KMS-11 (cell line): ENCODE data around the gene TRAK1.

Experiments
- H2AFZ ChIP-seq: fragments of 200-600 bp; sonication (generic); 2 replicates; pipeline ENCODE4 v1.6.1; 2016; ENCODE audit warnings: antibody characterized with exemption, mixed run types, low read depth
- H3K27ac ChIP-seq: fragments of 200-600 bp; sonication (generic); 2 replicates; pipeline ENCODE4 v1.6.1; 2016; ENCODE audit warnings: mild to moderate bottlenecking, mixed run types
- H3K27me3 ChIP-seq: fragments of 200-600 bp; sonication (generic); 2 replicates; pipeline ENCODE4 v1.6.1; 2017; ENCODE audit warnings: mild to moderate bottlenecking, low read depth, mixed run types, moderate library complexity; ENCODE audit not compliant: insufficient read depth
- H3K36me3 ChIP-seq: fragments of 200-600 bp; sonication (generic); 2 replicates; pipeline ENCODE4 v1.6.1; 2017; ENCODE audit warnings: mild to moderate bottlenecking, mixed run types; ENCODE audit not compliant: insufficient read depth
- H3K4me1 ChIP-seq: fragments of 200-600 bp; sonication (generic); 2 replicates; pipeline ENCODE4 v1.6.1; 2016; ENCODE audit warnings: mild to moderate bottlenecking, low read depth, mixed run types; ENCODE audit not compliant: poor library complexity, severe bottlenecking
- H3K4me2 ChIP-seq: fragments of 200-600 bp; sonication (generic); 2 replicates; pipeline ENCODE4 v1.7.0; 2016; ENCODE audit warnings: mild to moderate bottlenecking, mixed run types
- H3K4me3 ChIP-seq: fragments of 200-600 bp; sonication (generic); IDR thresholded peaks from 2 replicates; pipeline ENCODE4 v1.6.1; 2017; ENCODE audit warnings: low read depth, low read length, mixed read lengths; ENCODE audit not compliant: insufficient read depth
- H3K79me2 ChIP-seq: fragments of 200-600 bp; sonication (generic); 2 replicates; pipeline ENCODE4 v1.6.1; 2016; ENCODE audit warnings: low read depth, mixed run types; ENCODE audit not compliant: insufficient read depth
- H3K9ac ChIP-seq: fragments of 200-600 bp; sonication (generic); 2 replicates; pipeline ENCODE4 v1.6.1; 2016; ENCODE audit warnings: mild to moderate bottlenecking, mixed run types
- H4K20me1 ChIP-seq: fragments of 200-600 bp; sonication (generic); 2 replicates; pipeline ENCODE4 v1.6.1; 2016; ENCODE audit warnings: mild to moderate bottlenecking, mixed run types; ENCODE audit not compliant: insufficient read depth
- CTCF ChIP-seq: fragments of 200-600 bp; sonication (generic); conservative IDR thresholded peaks from 2 replicates; pipeline ENCODE4 v1.6.1; 2017; ENCODE audit warnings: low read depth, mild to moderate bottlenecking, antibody characterized with exemption, low read length, moderate library complexity, mixed read lengths

The TRAK1 gene

GRCh38 chr3:42267878-42268277, 176.7 kb downstream of the TRAK1 start:
- no peak overlapping the region for H2AFZ ChIP-seq
- no peaks in the 10 kb centered on the region for H3K79me2 ChIP-seq
- H3K4me1 ChIP-seq, result no peaks in the 10 kb centered on the region
- no peak overlapping the region for H3K4me3 ChIP-seq
- H3K36me3 ChIP-seq, result no peaks in the 10 kb centered on the region
- no peak overlapping the region for H3K27ac ChIP-seq
- H3K4me2 ChIP-seq, result no peak overlapping the region
- TF ChIP-seq CTCF, result no peak
- no peaks in the 10 kb centered on the region for H3K27me3 ChIP-seq
- no peak overlapping the region for H3K9ac ChIP-seq
- H4K20me1 ChIP-seq, result no peaks in the 10 kb centered on the region

- Histone ChIP-seq H4K20me1 (no peaks in the 10 kb centered on the region), H3K4me3 (no peak overlapping the region), H2AFZ (no peak overlapping the region), H3K4me2 (no peak overlapping the region), H3K27ac (no peak overlapping the region), H3K4me1 (no peaks in the 10 kb centered on the region), H3K9ac (no peak overlapping the region), H3K36me3 (no peaks in the 10 kb centered on the region), H3K79me2 (no peaks in the 10 kb centered on the region), H3K27me3 (no peaks in the 10 kb centered on the region)
- TF ChIP-seq CTCF, result no peak
Measured at GRCh38 chr3:42269647-42270046, 178.5 kb downstream of the TRAK1 start.

GRCh38 chr3:42270561-42270960, 179.4 kb downstream of the TRAK1 start:
- H2AFZ ChIP-seq, result no peak overlapping the region
- no peaks in the 10 kb centered on the region for H4K20me1 ChIP-seq
- H3K79me2 ChIP-seq, result no peaks in the 10 kb centered on the region
- H3K9ac ChIP-seq, result no peak overlapping the region
- H3K4me2 ChIP-seq, result no peak overlapping the region
- TF ChIP-seq CTCF, result no peak
- no peaks in the 10 kb centered on the region for H3K4me1 ChIP-seq
- H3K27ac ChIP-seq, result no peak overlapping the region
- H3K27me3 ChIP-seq, result no peaks in the 10 kb centered on the region
- no peak overlapping the region for H3K4me3 ChIP-seq
- H3K36me3 ChIP-seq, result no peaks in the 10 kb centered on the region

- Histone ChIP-seq H3K79me2 (no peaks in the 10 kb centered on the region), H3K27me3 (no peaks in the 10 kb centered on the region), H3K4me3 (no peak overlapping the region)
Measured at GRCh38 chr3:42271786-42272185, 180.6 kb downstream of the TRAK1 start.

More at GRCh38 chr3:42271786-42272185, 180.6 kb downstream of the TRAK1 start:
- no peak overlapping the region for H3K27ac ChIP-seq
- H4K20me1 ChIP-seq, result no peaks in the 10 kb centered on the region
- no peaks in the 10 kb centered on the region for H3K36me3 ChIP-seq
- H3K9ac ChIP-seq, result no peak overlapping the region
- no peak overlapping the region for H3K4me2 ChIP-seq
- no peaks in the 10 kb centered on the region for H3K4me1 ChIP-seq
- TF ChIP-seq CTCF, result no peak
- no peak overlapping the region for H2AFZ ChIP-seq
